HG03045 (cell line): Measurements from ENCODE around the gene TAF11L2.
"Not testable (repeated sequence)": the region's sequence is repeated elsewhere in the genome, so short reads cannot be mapped to it uniquely, and the experiment has no call there.

ENCODE experiments used
- ATAC-seq: cut with Tn5 transposase; IDR thresholded peaks from one replicate; pipeline ENCODE4 v1.9.1; 2021; ENCODE audit warnings: mild to moderate bottlenecking, moderate library complexity; ENCODE audit not compliant: unreplicated experiment

Gene TAF11L2

DNA sequence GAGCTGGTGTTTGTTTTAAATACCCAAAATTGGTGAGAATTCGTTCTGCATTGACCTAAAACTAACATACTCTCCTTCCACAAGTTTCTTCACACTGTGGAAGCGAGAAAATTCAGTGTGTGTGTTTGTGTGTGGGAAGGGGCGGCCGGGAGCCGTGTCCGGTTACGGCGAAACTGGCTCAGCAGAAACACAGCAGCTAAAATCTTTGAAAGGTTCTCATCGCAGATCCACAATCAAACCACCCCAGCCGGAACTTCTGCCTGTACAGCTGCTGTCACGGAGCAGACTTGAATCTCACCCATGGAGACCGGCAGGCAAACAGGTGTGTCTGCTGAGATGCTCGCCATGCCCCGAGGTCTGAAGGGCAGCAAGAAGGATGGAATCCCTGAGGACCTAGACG is 26.9 kb downstream of the TAF11L2 start, which contains the start of gene TAF11L5:
TSS of gene TAF11L5 (plus strand) at position 301 of the 400 bp plus-strand sequence.
- not testable (repeated sequence) for ATAC-seq

DNA sequence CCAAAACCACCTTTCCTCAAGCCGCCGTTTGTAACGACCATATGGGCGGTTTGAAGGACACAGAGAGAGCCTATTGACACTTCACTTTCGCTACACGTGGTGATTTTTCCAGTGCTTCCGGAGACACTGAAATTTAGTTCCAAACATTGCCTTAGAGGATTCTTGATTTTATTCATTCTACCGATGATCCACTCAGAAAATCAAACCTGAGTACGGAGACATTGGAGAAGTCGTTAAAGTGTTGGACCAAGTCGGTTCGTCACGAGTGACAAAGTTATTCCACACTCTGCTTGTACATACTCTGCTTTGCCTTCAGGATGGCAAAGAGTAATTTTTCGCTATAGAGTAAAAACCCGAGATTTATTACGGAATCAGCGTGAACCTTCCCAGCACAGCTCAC is 28.5 kb downstream of the TAF11L2 start:
- not testable (repeated sequence) for ATAC-seq

DNA sequence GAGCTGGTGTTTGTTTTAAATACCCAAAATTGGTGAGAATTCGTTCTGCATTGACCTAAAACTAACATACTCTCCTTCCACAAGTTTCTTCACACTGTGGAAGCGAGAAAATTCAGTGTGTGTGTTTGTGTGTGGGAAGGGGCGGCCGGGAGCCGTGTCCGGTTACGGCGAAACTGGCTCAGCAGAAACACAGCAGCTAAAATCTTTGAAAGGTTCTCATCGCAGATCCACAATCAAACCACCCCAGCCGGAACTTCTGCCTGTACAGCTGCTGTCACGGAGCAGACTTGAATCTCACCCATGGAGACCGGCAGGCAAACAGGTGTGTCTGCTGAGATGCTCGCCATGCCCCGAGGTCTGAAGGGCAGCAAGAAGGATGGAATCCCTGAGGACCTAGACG is 30.3 kb downstream of the TAF11L2 start, which contains the start of gene TAF11L6:
TSS of gene TAF11L6 (plus strand) at position 301 of the 400 bp plus-strand sequence.
- not testable (repeated sequence) for ATAC-seq
